CD14-positive monocyte (primary cell): ENCODE data around the gene GRAMD2B. TPM values are rescaled to one million over a fixed set of nuclear protein-coding genes. Genes with fewer than 3 reads are reported as not detected.

Source experiments
- DNase-seq, 3 donors: peaks; one replicate each; pipeline ENCODE4 v3.0.0-alpha.2; 2011 to 2022
- H2AFZ ChIP-seq: 2 replicates; pipeline ENCODE4 v1.6.0; 2012; ENCODE audit warnings: mild to moderate bottlenecking, low read depth, low read length, inconsistent platforms; ENCODE audit not compliant: insufficient read depth, poor library complexity, severe bottlenecking
- H3K27ac ChIP-seq, 2 donors: 1 replicate in 1 of 2; 2 replicates in 1 of 2; pipeline ENCODE4 v1.5.1; 2012 to 2013; ENCODE audit warnings: low read length in 2 of 2, control low read depth in 1 of 2, inconsistent platforms in 1 of 2, low read depth in 1 of 2, mild to moderate bottlenecking in 1 of 2
- H3K27me3 ChIP-seq, 2 donors: one replicate each; pipeline versions ENCODE4 v1.6.0 to v1.6.1; 2011 to 2013; ENCODE audit warnings: low read length in 2 of 2; ENCODE audit not compliant: control insufficient read depth in 2 of 2, insufficient read depth in 2 of 2
- H3K36me3 ChIP-seq, 2 donors: replicated peaks in 1 of 2; 1 replicate in 1 of 2; 2 replicates in 1 of 2; pipeline versions ENCODE4 v1.5.1 to v1.6.1; 2012 to 2013; ENCODE audit warnings: low read length in 2 of 2, control low read depth in 1 of 2, inconsistent platforms in 1 of 2, mild to moderate bottlenecking in 1 of 2; ENCODE audit not compliant: insufficient read depth in 2 of 2, control insufficient read depth in 1 of 2
- H3K4me1 ChIP-seq, 2 donors: 1 replicate in 1 of 2; 2 replicates in 1 of 2; pipeline versions ENCODE4 v1.5.1 to v1.6.1; 2012 to 2013; ENCODE audit warnings: low read length in 2 of 2, control low read depth in 1 of 2, inconsistent platforms in 1 of 2, mild to moderate bottlenecking in 1 of 2, moderate library complexity in 1 of 2; ENCODE audit not compliant: insufficient read depth in 2 of 2, control insufficient read depth in 1 of 2
- H3K4me2 ChIP-seq: replicated peaks from 2 replicates; pipeline ENCODE3; 2012; ENCODE audit warnings: low read length, moderate library complexity, mild to moderate bottlenecking; ENCODE audit not compliant: poor library complexity, severe bottlenecking; ENCODE audit errors: extremely low read depth
- H3K4me3 ChIP-seq, 3 experiments: fragments of 200-600 bp in 1 of 3; sonication (generic) in 1 of 3; replicated peaks in 1 of 3; 1 replicate in 2 of 3; 2 replicates in 1 of 3; pipeline ENCODE4 v1.5.1; 2011 to 2013; ENCODE audit warnings: low read length in 3 of 3, mild to moderate bottlenecking in 3 of 3, control low read depth in 2 of 3, low read depth in 2 of 3, inconsistent platforms in 1 of 3, moderate library complexity in 1 of 3
- H3K79me2 ChIP-seq: 2 replicates; pipeline ENCODE4 v1.6.0; 2012; ENCODE audit warnings: mild to moderate bottlenecking, control low read depth, inconsistent platforms, low read length, moderate library complexity; ENCODE audit not compliant: insufficient read depth
- H3K9ac ChIP-seq: 2 replicates; pipeline ENCODE4 v1.6.0; 2017; ENCODE audit warnings: low read length, mild to moderate bottlenecking; ENCODE audit not compliant: insufficient read depth, poor library complexity, severe bottlenecking
- H3K9me3 ChIP-seq, 2 donors: replicated peaks in 1 of 2; 1 replicate in 1 of 2; 2 replicates in 1 of 2; pipeline versions ENCODE4 v1.5.1 to v1.6.1; 2012 to 2013; ENCODE audit warnings: low read length in 2 of 2, control low read depth in 1 of 2; ENCODE audit not compliant: control insufficient read depth in 1 of 2, insufficient read depth in 1 of 2
- H4K20me1 ChIP-seq: 2 replicates; pipeline ENCODE4 v1.6.0; 2012; ENCODE audit warnings: mild to moderate bottlenecking, low read length, control low read depth, moderate library complexity; ENCODE audit not compliant: insufficient read depth
- H3K27ac Mint-ChIP-seq, 7 donors: one replicate each; pipeline ENCODE4 v1.8.0; 2020; ENCODE audit warnings: mild to moderate bottlenecking in 7 of 7, mixed read lengths in 7 of 7, moderate library complexity in 6 of 7, inconsistent platforms in 2 of 7
- H3K27me3 Mint-ChIP-seq, 3 donors: one replicate each; pipeline ENCODE4 v1.8.0; 2021 to 2022; ENCODE audit warnings: low read depth in 3 of 3, mild to moderate bottlenecking in 3 of 3, mixed read lengths in 3 of 3, moderate library complexity in 3 of 3, inconsistent platforms in 1 of 3
- H3K36me3 Mint-ChIP-seq, 2 donors: one replicate each; pipeline ENCODE4 v1.8.0; 2020; ENCODE audit warnings: mixed read lengths in 2 of 2, inconsistent platforms in 1 of 2, mild to moderate bottlenecking in 1 of 2
- H3K4me1 Mint-ChIP-seq: one replicate; pipeline ENCODE4 v1.8.0; 2020; ENCODE audit warnings: mild to moderate bottlenecking, mixed read lengths
- H3K4me3 Mint-ChIP-seq, 2 donors: one replicate each; pipeline ENCODE4 v1.8.0; 2020; ENCODE audit warnings: mild to moderate bottlenecking in 2 of 2, mixed read lengths in 2 of 2, moderate library complexity in 1 of 2
- H3K9me3 Mint-ChIP-seq, 7 donors: one replicate each; pipeline ENCODE4 v1.8.0; 2020 to 2022; ENCODE audit warnings: mixed read lengths in 7 of 7, mild to moderate bottlenecking in 6 of 7, moderate library complexity in 6 of 7, inconsistent platforms in 2 of 7
- CTCF ChIP-seq: fragments of 200-600 bp; IDR thresholded peaks from one replicate; pipeline ENCODE4 v1.8.0; 2022; ENCODE audit warnings: antibody characterized with exemption, mild to moderate bottlenecking
- WGBS: methylation state at CpG from one replicate; pipeline ENCODE4 v1.1.5; 2013; ENCODE audit warnings: missing lambda C conversion rate; ENCODE audit not compliant: insufficient coverage; 5-methylcytosine and 5-hydroxymethylcytosine counted together
- intact Hi-C, 2 donors: fragments of 100-400 bp; cut with micrococcal nuclease; formaldehyde crosslinking; loops; one replicate each; pipeline versions ENCODE4 v1.15.0 to v1.15.1; 2023
- polyA plus RNA-seq, 3 donors: library from polyadenylated mRNA; depleted of rRNA in 1 of 3; unstranded in 2 of 3; stranded (reverse) in 1 of 3; fragments of 300-500 nt in 2 of 3; fragments of >200 nt in 1 of 3; fragmentation: Illumina TruSeq in 2 of 3; gene quantifications; 1 replicate in 2 of 3; 2 replicates in 1 of 3; pipeline ENCODE4 v1.2.3, GENCODE V29; 2012 to 2021

The GRAMD2B gene
- polyA plus RNA-seq, 3 donors: 0.79 to 1.2 (median 1.1) TPM

GRCh38 chr5:126488443-126489065 is 65.3 kb downstream of the GRAMD2B start:
- no peaks in the 10 kb centered on the region for H3K4me1 Mint-ChIP-seq
- Histone ChIP-seq H3K4me1 (no peaks in the 10 kb centered on the region), H3K27ac (no peak overlapping the region), H4K20me1 (no peaks in the 10 kb centered on the region), H3K9me3 (no peaks in the 10 kb centered on the region), H3K79me2 (no peaks in the 10 kb centered on the region), H3K4me2 (no peak overlapping the region), H3K27me3 (no peaks in the 10 kb centered on the region), H2AFZ (no peak overlapping the region), H3K36me3 (peaks cover 0 to 2% of the 10 kb centered on the region in 2 donors), H3K9ac (no peak overlapping the region), H3K4me3 (no peak overlapping the region)
- no peak for TF ChIP-seq CTCF
- peaks cover 0 to 3% (median 0%) of the 10 kb centered on the region in 3 donors for H3K27me3 Mint-ChIP-seq
- no peaks in the 10 kb centered on the region for H3K9me3 Mint-ChIP-seq
- no CpG with 5 or more reads among the region's 7 CpGs for WGBS
- H3K36me3 Mint-ChIP-seq: peaks cover 4 to 15% of the 10 kb centered on the region in 2 donors
- no peak for DNase-seq
- intact Hi-C loops: no loop called here
- H3K27ac Mint-ChIP-seq: no peak overlapping the region
- no peak overlapping the region for H3K4me3 Mint-ChIP-seq

GRCh38 chr5:126490167-126490940 is 67.1 kb downstream of the GRAMD2B start:
- H3K36me3 ChIP-seq: no peaks in the 10 kb centered on the region
- Mint-ChIP-seq H3K27me3 (peaks cover 0 to 3% (median 0%) of the 10 kb centered on the region in 3 donors), H3K4me1 (no peaks in the 10 kb centered on the region), H3K4me3 (no peak overlapping the region), H3K9me3 (no peaks in the 10 kb centered on the region), H3K27ac (no peak overlapping the region), H3K36me3 (peaks cover 4 to 12% of the 10 kb centered on the region in 2 donors)
- no peaks in the 10 kb centered on the region for H3K79me2 ChIP-seq
- H3K4me3 ChIP-seq: no peak overlapping the region
- H3K9ac ChIP-seq: no peak overlapping the region
- no peak for TF ChIP-seq CTCF
- H3K9me3 ChIP-seq: no peaks in the 10 kb centered on the region
- no peaks in the 10 kb centered on the region for H4K20me1 ChIP-seq
- no peaks in the 10 kb centered on the region for H3K4me1 ChIP-seq
- WGBS: 96% methylated on average over 6 of the region's 12 CpGs
- H3K27ac ChIP-seq: no peak overlapping the region
- H2AFZ ChIP-seq: no peak overlapping the region
- H3K4me2 ChIP-seq: no peak overlapping the region
- DNase-seq: no peak
- intact Hi-C loops: no loop called here
- H3K27me3 ChIP-seq: no peaks in the 10 kb centered on the region
